Activated T-helper 2 cell treated with anti-CD3 and anti-CD28 coated beads, Interferon-gamma antibody, Interleukin-2, Interleukin-4, amounts not matched to agents 10 μg/mL and 5 μg/mL and 100 μg/mL, durations not matched to agents 14 hours and 24 hours and 36 hours (primary cell): ENCODE results near the gene NAA50. TPM values are rescaled to one million over a fixed set of nuclear protein-coding genes. Genes with fewer than 3 reads are reported as not detected.

ENCODE experiments used
- DNase-seq: peaks from one replicate; pipeline ENCODE4 v3.0.0; 2021; ENCODE audit warnings: low spot score
- H3K27ac Mint-ChIP-seq: one replicate; pipeline ENCODE4 v1.8.0; 2021; ENCODE audit warnings: mixed read lengths
- H3K27me3 Mint-ChIP-seq: one replicate; pipeline ENCODE4 v1.8.0; 2021; ENCODE audit warnings: low read depth, mixed read lengths
- H3K36me3 Mint-ChIP-seq: one replicate; pipeline ENCODE4 v1.8.0; 2021; ENCODE audit warnings: low read depth, mixed read lengths
- H3K4me1 Mint-ChIP-seq: one replicate; pipeline ENCODE4 v1.8.0; 2021; ENCODE audit warnings: low read depth, mixed read lengths
- H3K4me3 Mint-ChIP-seq: one replicate; pipeline ENCODE4 v1.8.0; 2021; ENCODE audit warnings: low read depth, mild to moderate bottlenecking, moderate library complexity, mixed read lengths
- H3K9me3 Mint-ChIP-seq: one replicate; pipeline ENCODE4 v1.8.0; 2021; ENCODE audit warnings: mixed read lengths
- intact Hi-C: fragments of 100-400 bp; cut with micrococcal nuclease; formaldehyde crosslinking; loops from one replicate; pipeline ENCODE4 v1.15.1; 2023
- total RNA-seq: library from RNA; stranded (reverse); gene quantifications from 2 replicates; pipeline ENCODE4 v1.2.3, GENCODE V29; 2022

The NAA50 gene
- total RNA-seq, 1 donor from 2014 or later, result 134 TPM

DNA sequence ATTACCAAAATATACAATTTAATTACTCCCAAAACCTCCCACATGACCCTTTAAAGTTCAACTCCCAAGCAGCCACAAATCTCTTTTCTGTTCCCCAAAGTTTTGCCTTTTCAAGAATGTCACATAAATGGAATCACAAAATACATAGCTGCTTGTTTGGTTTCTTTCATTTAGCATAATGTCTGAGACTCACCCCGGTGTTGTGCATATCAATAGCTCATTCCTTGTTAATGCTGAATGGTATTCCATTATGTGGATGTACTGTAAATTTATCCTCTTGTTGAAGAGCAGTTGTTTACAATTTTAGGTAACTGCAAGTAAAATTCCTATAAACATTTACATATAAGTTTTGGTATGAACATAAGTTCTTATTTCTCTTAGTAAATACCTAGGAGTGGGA, 15.5 kb downstream of the NAA50 start:
- no peak overlapping the region for H3K4me3 Mint-ChIP-seq
- intact Hi-C loops, result loop anchor here (10.0 kb wide), 1 partner anchor 424 kb away; no protein-coding TSS in a partner anchor
- no peaks in the 10 kb centered on the region for H3K9me3 Mint-ChIP-seq
- peaks cover 10% of the 10 kb centered on the region for H3K4me1 Mint-ChIP-seq
- no peaks in the 10 kb centered on the region for H3K27me3 Mint-ChIP-seq
- no peak for DNase-seq
- H3K27ac Mint-ChIP-seq, result no peak overlapping the region
- H3K36me3 Mint-ChIP-seq, result peaks cover 19% of the 10 kb centered on the region

DNA sequence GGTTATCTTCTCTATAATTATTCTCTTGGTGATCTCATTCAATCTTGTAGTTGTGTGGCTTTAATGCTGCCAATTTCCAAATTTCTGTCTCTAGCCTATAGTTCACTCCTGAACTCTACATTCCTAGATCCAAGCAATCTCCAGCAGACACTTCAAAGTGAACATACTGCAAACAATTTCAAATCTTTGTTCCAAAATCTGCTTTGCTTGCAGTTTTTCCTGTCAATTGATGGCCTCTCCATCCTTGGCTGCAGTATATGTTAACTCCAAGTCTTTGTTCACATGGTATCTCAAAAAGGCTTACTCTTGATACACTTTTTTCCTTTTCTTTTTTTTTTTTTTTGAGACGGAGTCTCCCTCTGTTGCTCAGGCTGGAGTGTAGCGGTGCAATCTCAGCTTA, 17.4 kb downstream of the NAA50 start:
- peaks cover 14% of the 10 kb centered on the region for H3K4me1 Mint-ChIP-seq
- H3K36me3 Mint-ChIP-seq, result peaks cover 22% of the 10 kb centered on the region
- no peaks in the 10 kb centered on the region for H3K9me3 Mint-ChIP-seq
- DNase-seq, result no peak
- H3K4me3 Mint-ChIP-seq, result no peak overlapping the region
- H3K27ac Mint-ChIP-seq, result no peak overlapping the region
- intact Hi-C loops, result no loop called here
- H3K27me3 Mint-ChIP-seq, result no peaks in the 10 kb centered on the region

DNA sequence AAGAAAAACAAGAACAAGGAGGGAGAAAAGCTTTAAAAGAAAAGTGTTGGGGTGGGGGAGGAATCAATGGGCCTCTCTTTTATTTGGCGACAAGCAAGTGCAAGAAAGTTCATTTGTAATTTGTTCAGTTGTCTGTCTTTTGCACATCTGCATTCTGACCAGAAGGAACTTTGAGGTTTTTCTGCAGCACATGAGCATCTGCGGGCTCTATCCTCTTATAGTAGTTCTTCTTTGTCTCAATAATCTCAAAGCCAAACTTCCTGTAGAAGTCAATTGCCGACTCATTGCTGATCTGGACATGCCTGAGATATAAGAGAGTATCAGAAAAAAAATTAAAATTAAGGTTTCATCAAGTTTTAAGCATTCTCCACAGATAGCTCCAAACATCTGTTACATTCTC, 24.4 kb downstream of the NAA50 start:
- H3K4me3 Mint-ChIP-seq, result no peak overlapping the region
- H3K36me3 Mint-ChIP-seq, result peaks cover 65% of the 10 kb centered on the region
- no peaks in the 10 kb centered on the region for H3K9me3 Mint-ChIP-seq
- H3K27ac Mint-ChIP-seq, result peak overlapping the region; percentile 71
- peaks cover 24% of the 10 kb centered on the region for H3K4me1 Mint-ChIP-seq
- no peaks in the 10 kb centered on the region for H3K27me3 Mint-ChIP-seq
- no peak for DNase-seq
- intact Hi-C loops, result no loop called here

DNA sequence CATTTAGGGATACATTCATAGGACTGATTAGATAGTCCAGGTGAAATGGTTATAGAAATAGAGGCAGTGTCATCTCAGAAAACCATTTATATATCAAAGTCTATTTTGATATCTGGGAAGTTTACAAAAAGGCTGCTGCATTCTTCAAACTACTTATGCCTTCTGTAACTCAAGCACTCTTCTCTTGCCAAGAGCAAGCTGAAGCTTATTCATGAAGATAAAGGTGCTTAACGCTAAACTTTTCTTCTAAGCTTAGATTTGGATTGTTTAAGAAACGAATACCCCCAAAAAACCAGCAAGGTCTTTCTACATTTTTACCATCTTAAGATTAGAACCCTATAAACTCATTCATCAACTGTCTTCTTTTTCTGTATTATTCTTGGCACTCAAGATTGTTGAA, 26.3 kb downstream of the NAA50 start:
- H3K36me3 Mint-ChIP-seq, result peaks cover 71% of the 10 kb centered on the region
- intact Hi-C loops, result no loop called here
- DNase-seq, result no peak
- H3K4me3 Mint-ChIP-seq, result no peak overlapping the region
- H3K27me3 Mint-ChIP-seq, result no peaks in the 10 kb centered on the region
- H3K27ac Mint-ChIP-seq, result no peak overlapping the region
- no peaks in the 10 kb centered on the region for H3K9me3 Mint-ChIP-seq
- H3K4me1 Mint-ChIP-seq, result peaks cover 21% of the 10 kb centered on the region

- intact Hi-C loops, result no loop called here
- Mint-ChIP-seq H3K4me1 (peaks cover 19% of the 10 kb centered on the region), H3K27ac (no peak overlapping the region), H3K36me3 (peaks cover 69% of the 10 kb centered on the region), H3K4me3 (no peak overlapping the region), H3K27me3 (no peaks in the 10 kb centered on the region), H3K9me3 (no peaks in the 10 kb centered on the region)
- no peak for DNase-seq
Observed at GRCh38 chr3:113719294-113719693, 26.8 kb downstream of the NAA50 start.

GRCh38 chr3:113717818-113718217, 28.2 kb downstream of the NAA50 start:
- H3K4me3 Mint-ChIP-seq, result no peak overlapping the region

GRCh38 chr3:113717308-113717707, 28.7 kb downstream of the NAA50 start:
- no peaks in the 10 kb centered on the region for H3K9me3 Mint-ChIP-seq
- H3K36me3 Mint-ChIP-seq, result peaks cover 51% of the 10 kb centered on the region
- no peak for DNase-seq
- H3K27ac Mint-ChIP-seq, result no peak overlapping the region
- H3K4me1 Mint-ChIP-seq, result peaks cover 16% of the 10 kb centered on the region
- peaks cover 3% of the 10 kb centered on the region for H3K27me3 Mint-ChIP-seq
- H3K4me3 Mint-ChIP-seq, result no peak overlapping the region
- intact Hi-C loops, result loop anchor here (2.0 kb wide), 1 partner anchor 21 kb away; the partner anchor contains the start of gene USF3

More at GRCh38 chr3:113717818-113718217, 28.2 kb downstream of the NAA50 start:
- DNase-seq, result no peak
- Mint-ChIP-seq H3K9me3 (no peaks in the 10 kb centered on the region), H3K4me1 (peaks cover 13% of the 10 kb centered on the region), H3K27me3 (no peaks in the 10 kb centered on the region), H3K27ac (no peak overlapping the region), H3K36me3 (peaks cover 56% of the 10 kb centered on the region)
- intact Hi-C loops, result loop anchor here (2.0 kb wide), 1 partner anchor 21 kb away; the partner anchor contains the start of gene USF3

DNA sequence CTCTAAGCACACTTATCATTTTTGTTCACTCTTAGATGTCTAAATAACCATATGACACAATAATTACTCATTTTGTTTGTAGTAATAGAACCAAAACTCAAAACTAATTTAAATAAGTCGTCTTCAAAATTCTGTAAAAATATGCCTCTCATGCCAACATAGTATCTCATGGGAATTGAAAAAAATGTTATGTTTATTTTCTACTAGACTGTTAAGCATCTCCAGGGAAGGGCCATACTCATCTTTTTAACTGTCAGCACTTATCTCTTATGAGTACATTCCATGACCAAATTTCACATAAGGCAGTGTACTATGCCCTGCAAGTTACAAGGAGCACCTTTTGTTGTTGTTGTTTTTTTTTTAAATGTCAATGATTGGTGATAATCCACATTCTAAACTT, 31.3 kb downstream of the NAA50 start:
- no peak overlapping the region for H3K4me3 Mint-ChIP-seq
- peaks cover 12% of the 10 kb centered on the region for H3K4me1 Mint-ChIP-seq
- DNase-seq, result no peak
- no peak overlapping the region for H3K27ac Mint-ChIP-seq
- intact Hi-C loops, result no loop called here
- peaks cover 14% of the 10 kb centered on the region for H3K27me3 Mint-ChIP-seq
- H3K9me3 Mint-ChIP-seq, result no peaks in the 10 kb centered on the region
- H3K36me3 Mint-ChIP-seq, result peaks cover 28% of the 10 kb centered on the region

GRCh38 chr3:113712129-113712528, 33.9 kb downstream of the NAA50 start:
- Mint-ChIP-seq H3K36me3 (peaks cover 13% of the 10 kb centered on the region), H3K4me1 (peaks cover 6% of the 10 kb centered on the region), H3K9me3 (no peaks in the 10 kb centered on the region), H3K27ac (no peak overlapping the region), H3K27me3 (peaks cover 26% of the 10 kb centered on the region), H3K4me3 (no peak overlapping the region)
- no peak for DNase-seq
- intact Hi-C loops, result no loop called here

DNA sequence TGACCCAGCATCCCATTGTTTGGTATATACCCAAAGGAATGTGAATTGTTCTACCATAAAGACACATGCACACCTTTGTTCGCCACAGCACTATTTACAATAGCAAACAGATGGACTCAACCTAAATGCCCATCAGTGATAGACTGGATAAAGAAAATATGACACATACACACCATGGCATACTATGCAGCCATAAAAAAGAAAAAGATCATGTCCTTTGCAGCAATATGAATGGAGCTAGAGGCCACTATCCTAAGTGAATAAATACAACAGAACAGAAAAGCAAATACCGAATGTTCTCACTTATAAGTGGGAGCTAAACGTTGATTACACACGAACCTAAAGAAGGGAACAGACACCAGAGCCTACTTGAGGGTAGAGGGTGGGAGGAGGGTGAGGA, 38.2 kb downstream of the NAA50 start:
- Mint-ChIP-seq H3K4me3 (no peak overlapping the region), H3K36me3 (no peaks in the 10 kb centered on the region), H3K9me3 (no peaks in the 10 kb centered on the region), H3K27me3 (peaks cover 40% of the 10 kb centered on the region), H3K27ac (no peak overlapping the region), H3K4me1 (peaks cover 6% of the 10 kb centered on the region)
- DNase-seq, result no peak
- intact Hi-C loops, result no loop called here

DNA sequence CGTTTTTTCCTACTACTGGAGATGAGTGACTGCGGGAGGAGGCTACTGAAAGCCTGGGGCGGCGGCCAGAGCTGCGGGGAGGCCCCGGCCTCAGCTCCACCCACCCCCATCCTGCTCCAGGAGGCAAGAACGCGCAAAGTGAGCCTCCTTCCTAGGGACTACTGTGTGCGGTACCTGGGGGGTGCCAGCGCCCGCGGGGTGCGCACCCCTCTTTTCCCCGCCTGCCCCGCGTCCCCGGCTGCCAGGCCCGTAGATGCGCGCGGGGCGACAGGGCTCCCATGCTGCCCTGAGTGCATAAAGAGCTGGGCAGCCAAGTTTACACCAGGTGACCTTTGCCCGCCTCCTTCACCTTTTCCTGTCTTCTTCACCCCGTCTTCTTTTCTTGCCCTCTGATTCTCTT, 47.1 kb downstream of the NAA50 start:
- Mint-ChIP-seq H3K27me3 (no peaks in the 10 kb centered on the region), H3K27ac (no peak overlapping the region), H3K9me3 (no peaks in the 10 kb centered on the region), H3K36me3 (peaks cover 2% of the 10 kb centered on the region), H3K4me1 (peaks cover 13% of the 10 kb centered on the region), H3K4me3 (peak overlapping the region; percentile 78)
- no peak for DNase-seq
- intact Hi-C loops, result loop anchor here (5.0 kb wide), 4 partner anchors 167 to 1448 kb away; partner anchors contain the start of genes ATG3, SIDT1, SLC35A5 and ZBTB20

- Mint-ChIP-seq H3K27me3 (no peaks in the 10 kb centered on the region), H3K4me1 (peaks cover 18% of the 10 kb centered on the region), H3K27ac (no peak overlapping the region), H3K9me3 (no peaks in the 10 kb centered on the region), H3K4me3 (no peak overlapping the region), H3K36me3 (peaks cover 6% of the 10 kb centered on the region)
- DNase-seq, result no peak
- intact Hi-C loops, result loop anchor here (5.0 kb wide), 4 partner anchors 166 to 1449 kb away; partner anchors contain the start of genes ATG3, SIDT1, SLC35A5 and ZBTB20
Observed at GRCh38 chr3:113698213-113698742, 47.8 kb downstream of the NAA50 start.

DNA sequence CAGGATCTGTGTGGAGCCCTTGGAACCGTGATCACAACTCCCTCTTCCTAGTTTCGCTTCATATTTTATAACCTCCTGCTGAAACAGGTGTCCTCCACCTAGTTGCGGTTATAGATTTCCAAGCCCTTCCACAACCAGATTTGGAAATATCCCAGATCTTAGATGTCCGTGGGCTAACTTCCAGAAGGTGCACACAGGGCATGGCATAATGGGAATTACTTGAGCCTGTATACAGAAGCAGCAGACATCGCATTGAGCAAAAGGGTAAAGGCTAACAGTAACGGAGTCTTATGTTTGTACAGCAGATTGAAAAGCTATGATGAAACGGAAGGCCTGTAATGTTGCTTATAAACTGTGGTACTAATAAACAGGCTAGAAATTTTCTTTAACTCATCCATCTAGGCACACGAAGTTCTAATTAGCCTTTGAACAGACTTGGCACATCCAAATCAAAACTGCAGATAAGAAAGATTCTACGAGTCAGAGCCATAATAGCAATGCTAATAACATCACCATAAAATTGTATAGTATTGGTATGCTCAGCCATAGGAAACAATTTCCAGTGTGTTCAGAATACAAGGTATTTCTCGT, 48.5 kb downstream of the NAA50 start:
- peaks cover 20% of the 10 kb centered on the region for H3K4me1 Mint-ChIP-seq
- H3K9me3 Mint-ChIP-seq, result no peaks in the 10 kb centered on the region
- H3K27me3 Mint-ChIP-seq, result no peaks in the 10 kb centered on the region
- H3K27ac Mint-ChIP-seq, result no peak overlapping the region
- no peak overlapping the region for H3K4me3 Mint-ChIP-seq
- DNase-seq, result no peak
- intact Hi-C loops, result loop anchor here (2.0 to 5.0 kb wide), 8 partner anchors 19 to 1450 kb away; partner anchors contain the start of genes ATG3, SIDT1, SLC35A5 and SPICE1
- H3K36me3 Mint-ChIP-seq, result peaks cover 6% of the 10 kb centered on the region
